Adipocyte (in vitro differentiated cells): ENCODE results near the gene PDIA4.

Source experiments
- DNase-seq: peaks from one replicate; pipeline ENCODE4 v3.0.0-alpha.2; 2015; ENCODE audit warnings: low read depth
- H3K27me3 ChIP-seq: replicated peaks from 2 replicates; pipeline ENCODE4 v1.7.0; 2013; ENCODE audit warnings: mild to moderate bottlenecking, low read length, moderate library complexity; ENCODE audit not compliant: control insufficient read depth, insufficient read depth
- H3K36me3 ChIP-seq: 2 replicates; pipeline ENCODE4 v1.7.0; 2013; ENCODE audit warnings: low read length, mild to moderate bottlenecking, moderate library complexity; ENCODE audit not compliant: control insufficient read depth, insufficient read depth, severe bottlenecking
- H3K4me1 ChIP-seq: 2 replicates; pipeline ENCODE4 v1.7.0; 2013; ENCODE audit warnings: mild to moderate bottlenecking, low read length, moderate library complexity; ENCODE audit not compliant: control insufficient read depth, insufficient read depth
- H3K4me3 ChIP-seq: 2 replicates; pipeline ENCODE4 v1.7.0; 2013; ENCODE audit warnings: mild to moderate bottlenecking, low read length, moderate library complexity
- H3K9ac ChIP-seq: 2 replicates; pipeline ENCODE4 v1.7.0; 2013; ENCODE audit warnings: mild to moderate bottlenecking, low read length, moderate library complexity
- H3K9me3 ChIP-seq: 2 replicates; pipeline ENCODE4 v1.7.0; 2013; ENCODE audit warnings: mild to moderate bottlenecking, low read length, moderate library complexity; ENCODE audit not compliant: control insufficient read depth

The PDIA4 gene

GRCh38 chr7:149010451-149010850 lies 17.9 kb downstream of the PDIA4 start:
- Histone ChIP-seq H3K9ac (no peak overlapping the region), H3K27me3 (no peaks in the 10 kb centered on the region), H3K4me3 (no peak overlapping the region), H3K9me3 (no peaks in the 10 kb centered on the region), H3K36me3 (peaks cover 77% of the 10 kb centered on the region), H3K4me1 (no peaks in the 10 kb centered on the region)
- DNase-seq, result no peak

GRCh38 chr7:149009527-149009926 lies 18.8 kb downstream of the PDIA4 start:
- H3K36me3 ChIP-seq, result peaks cover 77% of the 10 kb centered on the region

GRCh38 chr7:149007611-149008010 lies 20.7 kb downstream of the PDIA4 start:
- peaks cover 84% of the 10 kb centered on the region for H3K36me3 ChIP-seq
- DNase-seq, result no peak
- H3K27me3 ChIP-seq, result no peaks in the 10 kb centered on the region
- H3K9me3 ChIP-seq, result no peaks in the 10 kb centered on the region
- no peaks in the 10 kb centered on the region for H3K4me1 ChIP-seq
- H3K4me3 ChIP-seq, result no peak overlapping the region
- no peak overlapping the region for H3K9ac ChIP-seq

More at GRCh38 chr7:149009527-149009926, 18.8 kb downstream of the PDIA4 start:
- no peaks in the 10 kb centered on the region for H3K4me1 ChIP-seq
- no peak overlapping the region for H3K9ac ChIP-seq
- H3K9me3 ChIP-seq, result no peaks in the 10 kb centered on the region
- DNase-seq, result no peak
- H3K4me3 ChIP-seq, result no peak overlapping the region
- H3K27me3 ChIP-seq, result no peaks in the 10 kb centered on the region

- H3K4me3 ChIP-seq, result no peak overlapping the region
- H3K9ac ChIP-seq, result no peak overlapping the region
- no peak for DNase-seq
- H3K27me3 ChIP-seq, result no peaks in the 10 kb centered on the region
- H3K36me3 ChIP-seq, result peaks cover 81% of the 10 kb centered on the region
- H3K9me3 ChIP-seq, result no peaks in the 10 kb centered on the region
- H3K4me1 ChIP-seq, result no peaks in the 10 kb centered on the region
These were observed 21.2 kb downstream of the PDIA4 start for GRCh38 chr7:149007146-149007545.

GRCh38 chr7:149006345-149006725 lies 22.0 kb downstream of the PDIA4 start:
- Histone ChIP-seq H3K4me3 (no peak overlapping the region), H3K9me3 (no peaks in the 10 kb centered on the region), H3K9ac (no peak overlapping the region), H3K27me3 (no peaks in the 10 kb centered on the region), H3K36me3 (peaks cover 73% of the 10 kb centered on the region), H3K4me1 (no peaks in the 10 kb centered on the region)
- no peak for DNase-seq

GRCh38 chr7:149005427-149006344 lies 22.6 kb downstream of the PDIA4 start:
- Histone ChIP-seq H3K27me3 (no peaks in the 10 kb centered on the region), H3K4me1 (no peaks in the 10 kb centered on the region), H3K4me3 (no peak overlapping the region), H3K36me3 (peaks cover 67% of the 10 kb centered on the region), H3K9ac (no peak overlapping the region), H3K9me3 (no peaks in the 10 kb centered on the region)
- DNase-seq, result peak; percentile 86

- Histone ChIP-seq H3K9me3 (no peaks in the 10 kb centered on the region), H3K4me3 (no peak overlapping the region), H3K27me3 (no peaks in the 10 kb centered on the region), H3K9ac (no peak overlapping the region), H3K36me3 (peaks cover 61% of the 10 kb centered on the region), H3K4me1 (no peaks in the 10 kb centered on the region)
- no peak for DNase-seq
These were observed 23.6 kb downstream of the PDIA4 start for GRCh38 chr7:149004405-149005370.

GRCh38 chr7:149003560-149004305 lies 24.6 kb downstream of the PDIA4 start:
- Histone ChIP-seq H3K9ac (no peak overlapping the region), H3K27me3 (no peaks in the 10 kb centered on the region), H3K9me3 (no peaks in the 10 kb centered on the region), H3K4me1 (no peaks in the 10 kb centered on the region), H3K4me3 (no peak overlapping the region), H3K36me3 (peaks cover 54% of the 10 kb centered on the region)
- no peak for DNase-seq

- peaks cover 47% of the 10 kb centered on the region for H3K36me3 ChIP-seq
These were observed 25.3 kb downstream of the PDIA4 start for GRCh38 chr7:149003018-149003417.

GRCh38 chr7:149002604-149003003 lies 25.7 kb downstream of the PDIA4 start:
- no peak for DNase-seq
- H3K9ac ChIP-seq, result no peak overlapping the region
- no peaks in the 10 kb centered on the region for H3K9me3 ChIP-seq
- no peak overlapping the region for H3K4me3 ChIP-seq
- H3K36me3 ChIP-seq, result peaks cover 43% of the 10 kb centered on the region
- H3K4me1 ChIP-seq, result no peaks in the 10 kb centered on the region
- H3K27me3 ChIP-seq, result no peaks in the 10 kb centered on the region

More at GRCh38 chr7:149003018-149003417, 25.3 kb downstream of the PDIA4 start:
- no peak for DNase-seq
- Histone ChIP-seq H3K4me3 (no peak overlapping the region), H3K9ac (no peak overlapping the region), H3K27me3 (no peaks in the 10 kb centered on the region), H3K4me1 (no peaks in the 10 kb centered on the region), H3K9me3 (no peaks in the 10 kb centered on the region)
